Esophagus squamous epithelium (tissue), 5 donors: ENCODE measurements around the gene GCK. TPM values are rescaled to one million over a fixed set of nuclear protein-coding genes. Genes with fewer than 3 reads are reported as not detected.
"Not testable (repeated sequence)": the region's sequence is repeated elsewhere in the genome, so short reads cannot be mapped to it uniquely, and the experiment has no call there.

Experiments
- DNase-seq: peaks from one replicate; lab custom pipeline; 2025; lab: John Stamatoyannopoulos, UW
- H3K27ac ChIP-seq, 4 donors: fragments of 200-600 bp; sonication (generic); one replicate each; pipeline ENCODE4 v1.5.1; 2016 to 2019; ENCODE audit warnings: mild to moderate bottlenecking in 1 of 4
- H3K27me3 ChIP-seq, 4 donors: fragments of 200-600 bp; sonication (generic); 1 replicate in 3 of 4; 2 replicates in 1 of 4; pipeline versions ENCODE4 v1.5.1 to v1.6.0; 2017 to 2021; ENCODE audit warnings: antibody characterized with exemption in 1 of 4
- H3K36me3 ChIP-seq, 3 donors: fragments of 200-600 bp; sonication (generic); one replicate each; pipeline ENCODE4 v1.5.1; 2016 to 2019
- H3K4me1 ChIP-seq, 3 donors: fragments of 200-600 bp; sonication (generic); one replicate each; pipeline ENCODE4 v1.5.1; 2017 to 2019
- H3K4me3 ChIP-seq, 4 donors: fragments of 200-600 bp; sonication (generic); 1 replicate in 3 of 4; 2 replicates in 1 of 4; pipeline ENCODE4 v1.5.1; 2016 to 2019; ENCODE audit warnings: mild to moderate bottlenecking in 2 of 4, moderate library complexity in 1 of 4
- H3K9me3 ChIP-seq, 3 donors: fragments of 200-600 bp; sonication (generic); one replicate each; pipeline ENCODE4 v1.5.1; 2016 to 2019
- CTCF ChIP-seq, 6 experiments: fragments of 450-650 bp in 4 of 6; fragments of 200-600 bp in 2 of 6; sonication (generic) in 2 of 6; IDR thresholded peaks; one replicate each; pipeline ENCODE4 v1.5.1; 2016 to 2019; ENCODE audit warnings: antibody characterized with exemption in 6 of 6, mild to moderate bottlenecking in 4 of 6, moderate library complexity in 4 of 6
- POLR2A ChIP-seq, 4 donors: fragments of 450-650 bp; IDR thresholded peaks; one replicate each; pipeline ENCODE4 v1.6.1; 2017; ENCODE audit warnings: antibody characterized with exemption in 4 of 4, mild to moderate bottlenecking in 4 of 4, moderate library complexity in 3 of 4
- WGBS, 2 donors: methylation state at CpG; one replicate each; pipeline ENCODE4 v1.1.5; 2018; 5-methylcytosine and 5-hydroxymethylcytosine counted together
- intact Hi-C: fragments of 100-400 bp; cut with DNase I; formaldehyde crosslinking; loops from one replicate; pipeline ENCODE4 v1.15.0; 2022
- total RNA-seq, 4 donors: library from RNA; depleted of rRNA; stranded (reverse); fragments of >200 nt; gene quantifications; one replicate each; pipeline ENCODE4 v1.1.0, GENCODE V29; 2016
- donor health status: DM: yes; HTN: yes; CAD: no.

Gene GCK
- total RNA-seq, 4 donors from 2014 or later = 0.38 TPM; not detected in 3

GRCh38 chr7:44176486-44176885, 12.8 kb downstream of the GCK start:
- no peak overlapping the region for H3K27ac ChIP-seq
- no peaks in the 10 kb centered on the region for H3K9me3 ChIP-seq
- H3K36me3 ChIP-seq = no peaks in the 10 kb centered on the region
- DNase-seq = no peak
- intact Hi-C loops = no loop called here
- no peak for TF ChIP-seq POLR2A (IDR thresholded peaks at IDR 0.05)
- no peak for TF ChIP-seq CTCF (IDR thresholded peaks at IDR 0.05)
- peaks cover 0 to 23% (median 0%) of the 10 kb centered on the region in 4 donors for H3K27me3 ChIP-seq
- WGBS, 2 donors = 67 to 72% methylated on average over 3 to 7 of the region's 7 CpGs
- no peak overlapping the region for H3K4me3 ChIP-seq
- H3K4me1 ChIP-seq = no peaks in the 10 kb centered on the region

GRCh38 chr7:44175730-44176129, 13.5 kb downstream of the GCK start:
- Histone ChIP-seq H3K27ac (no peak overlapping the region), H3K27me3 (peaks cover 0 to 22% (median 0%) of the 10 kb centered on the region in 4 donors), H3K4me1 (no peaks in the 10 kb centered on the region), H3K4me3 (no peak overlapping the region), H3K36me3 (no peaks in the 10 kb centered on the region), H3K9me3 (no peaks in the 10 kb centered on the region)
- DNase-seq = no peak
- TF ChIP-seq CTCF (IDR thresholded peaks at IDR 0.05) = no peak
- WGBS, 2 donors = 71 to 79% methylated on average over 2 to 3 of the region's 3 CpGs
- intact Hi-C loops = no loop called here

- H3K27ac ChIP-seq, H3K4me1 ChIP-seq, H3K36me3 ChIP-seq, intact Hi-C loops, H3K4me3 ChIP-seq, H3K9me3 ChIP-seq, DNase-seq: not testable (repeated sequence)
- WGBS, 2 donors = 43 to 46% methylated on average over 1 of the region's 1 CpG
- H3K27me3 ChIP-seq = peaks cover 0 to 22% (median 0%) of the 10 kb centered on the region in 4 donors
These were observed 14.6 kb downstream of the GCK start for GRCh38 chr7:44174694-44174948.

GRCh38 chr7:44173911-44174693, 15.1 kb downstream of the GCK start:
- Histone ChIP-seq H3K27ac (no peak overlapping the region), H3K4me3 (no peak overlapping the region), H3K36me3 (no peaks in the 10 kb centered on the region), H3K9me3 (no peaks in the 10 kb centered on the region), H3K4me1 (no peaks in the 10 kb centered on the region), H3K27me3 (peaks cover 0 to 22% (median 0%) of the 10 kb centered on the region in 4 donors)
- no peak for DNase-seq
- 71% methylated on average over 2 of the region's 3 CpGs for WGBS, 2 donors
- intact Hi-C loops = no loop called here
- TF ChIP-seq POLR2A (IDR thresholded peaks at IDR 0.05) (no peak), CTCF (IDR thresholded peaks at IDR 0.05) (no peak)

GRCh38 chr7:44172803-44173424, 16.3 kb downstream of the GCK start:
- TF ChIP-seq CTCF (IDR thresholded peaks at IDR 0.05) (no peak), POLR2A (IDR thresholded peaks at IDR 0.05) (no peak)
- Histone ChIP-seq H3K4me3 (no peak overlapping the region), H3K4me1 (no peaks in the 10 kb centered on the region), H3K27ac (no peak overlapping the region), H3K27me3 (peaks cover 0 to 21% (median 0%) of the 10 kb centered on the region in 4 donors), H3K36me3 (no peaks in the 10 kb centered on the region), H3K9me3 (no peaks in the 10 kb centered on the region)
- no peak for DNase-seq
- intact Hi-C loops = no loop called here
- WGBS, 2 donors = 84 to 87% methylated on average over 6 of the region's 6 CpGs
